ENCODE measurements around the gene SDC3. TPM values are rescaled to one million over a fixed set of nuclear protein-coding genes. Genes with fewer than 3 reads are reported as not detected.

The SDC3 gene
- total and polyA plus RNA-seq, 2 donors (not counting 1 experiment from before 2014, with no cell fraction given), result 0.30 to 4.6 TPM

GRCh38 chr1:30888975-30889374, 19.6 kb downstream of the SDC3 start:
- intact Hi-C loops (cut with micrococcal nuclease), result no loop called here
- H3K27me3 Mint-ChIP-seq, result peaks cover 31% of the 10 kb centered on the region
- Histone ChIP-seq H3K27me3 (replicated peaks in 1 of 4; ENCODE audit: control extremely low read depth in 1 of 4, control insufficient read depth in 3 of 4, insufficient read depth in 4 of 4, low read length in 3 of 4) (peaks cover 0 to 32% (median 10%) of the 10 kb centered on the region in 4 experiments), H3K79me2 (ENCODE audit: control insufficient read depth, insufficient read depth, low read length) (no peaks in the 10 kb centered on the region), H3K4me2 (replicated peaks; ENCODE audit: low read depth, low read length, poor library complexity, severe bottlenecking) (no peak overlapping the region), H3K27ac (ENCODE audit: low read length in 2 of 2) (no peak overlapping the region), H4K20me1 (ENCODE audit: control insufficient read depth, insufficient read depth, low read length, poor library complexity, severe bottlenecking) (no peaks in the 10 kb centered on the region), H2AFZ (ENCODE audit: insufficient read depth, low read depth, low read length, poor library complexity, severe bottlenecking) (no peak overlapping the region), H3K9ac (ENCODE audit: low read length) (no peak overlapping the region), H3K36me3 (replicated peaks in 1 of 2; ENCODE audit: control extremely low read depth in 1 of 2, control insufficient read depth in 1 of 2, extremely low read depth in 1 of 2, insufficient read depth in 2 of 2, low read length in 1 of 2) (no peaks in the 10 kb centered on the region), H3K4me3 (ENCODE audit: control extremely low read depth in 1 of 5, extremely low read depth in 1 of 5, insufficient read depth in 1 of 5, low read depth in 2 of 5, low read length in 4 of 5) (no peak overlapping the region), H3K9me3 (ENCODE audit: control extremely low read depth in 1 of 3, control insufficient read depth in 2 of 3, insufficient read depth in 1 of 3, low read length in 2 of 3) (peaks cover 0 to 5% (median 0%) of the 10 kb centered on the region in 3 donors), H3K4me1 (ENCODE audit: control insufficient read depth in 2 of 2, insufficient read depth in 2 of 2, low read length in 2 of 2) (peaks cover 5 to 12% of the 10 kb centered on the region in 2 donors)
- no CpG with 5 or more reads among the region's 3 CpGs for WGBS (ENCODE audit: insufficient coverage)
- no peak overlapping the region for H3K27ac Mint-ChIP-seq
- CTCF ChIA-PET, result interaction anchor here (0.5 kb wide), 1 partner anchor 99 kb away, joined by 3 read pairs; no protein-coding TSS in a partner anchor
- POLR2A ChIA-PET, result no interaction called here
- no peak overlapping the region for H3K4me3 Mint-ChIP-seq
- ATAC-seq (ENCODE audit: low read depth) (no peak), DNase-seq (no peak)
- no peaks in the 10 kb centered on the region for H3K9me3 Mint-ChIP-seq (ENCODE audit: insufficient read depth)
- H3K4me1 Mint-ChIP-seq, result peaks cover 8% of the 10 kb centered on the region
- TF ChIP-seq EZH2 (IDR thresholded peaks at IDR 0.05; ENCODE audit: borderline replicate concordance, insufficient read depth, low read depth, low read length, poor library complexity, severe bottlenecking), result no peak
- no peak for TF ChIP-seq CTCF (IDR thresholded peaks at IDR 0.05)

- Mint-ChIP-seq H3K4me3 (no peak overlapping the region), H3K27ac (no peak overlapping the region), H3K4me1 (peaks cover 8% of the 10 kb centered on the region), H3K9me3 (ENCODE audit: insufficient read depth) (no peaks in the 10 kb centered on the region), H3K27me3 (peaks cover 25% of the 10 kb centered on the region)
- no peaks in the 10 kb centered on the region for H3K36me3 ChIP-seq (replicated peaks in 1 of 2; ENCODE audit: control extremely low read depth in 1 of 2, control insufficient read depth in 1 of 2, extremely low read depth in 1 of 2, insufficient read depth in 2 of 2, low read length in 1 of 2)
- intact Hi-C loops (cut with micrococcal nuclease), result no loop called here
- TF ChIP-seq EZH2 (IDR thresholded peaks at IDR 0.05; ENCODE audit: borderline replicate concordance, insufficient read depth, low read depth, low read length, poor library complexity, severe bottlenecking), result no peak
- no peak for TF ChIP-seq CTCF (IDR thresholded peaks at IDR 0.05)
- no peak overlapping the region for H3K9ac ChIP-seq (ENCODE audit: low read length)
- DNase-seq, result no peak
- H3K27ac ChIP-seq (ENCODE audit: low read length in 2 of 2), result no peak overlapping the region
- H3K4me3 ChIP-seq (ENCODE audit: control extremely low read depth in 1 of 5, extremely low read depth in 1 of 5, insufficient read depth in 1 of 5, low read depth in 2 of 5, low read length in 4 of 5), result no peak overlapping the region
- POLR2A ChIA-PET, result no interaction called here
- ATAC-seq (ENCODE audit: low read depth), result no peak
- no peak overlapping the region for H3K4me2 ChIP-seq (replicated peaks; ENCODE audit: low read depth, low read length, poor library complexity, severe bottlenecking)
- H2AFZ ChIP-seq (ENCODE audit: insufficient read depth, low read depth, low read length, poor library complexity, severe bottlenecking), result no peak overlapping the region
- H3K27me3 ChIP-seq (replicated peaks in 1 of 4; ENCODE audit: control extremely low read depth in 1 of 4, control insufficient read depth in 3 of 4, insufficient read depth in 4 of 4, low read length in 3 of 4), result peaks cover 0 to 32% (median 8%) of the 10 kb centered on the region in 4 experiments
- H3K4me1 ChIP-seq (ENCODE audit: control insufficient read depth in 2 of 2, insufficient read depth in 2 of 2, low read length in 2 of 2), result peaks cover 5 to 12% of the 10 kb centered on the region in 2 donors
- no peaks in the 10 kb centered on the region for H4K20me1 ChIP-seq (ENCODE audit: control insufficient read depth, insufficient read depth, low read length, poor library complexity, severe bottlenecking)
- H3K79me2 ChIP-seq (ENCODE audit: control insufficient read depth, insufficient read depth, low read length), result no peaks in the 10 kb centered on the region
- peaks cover 0 to 5% (median 0%) of the 10 kb centered on the region in 3 donors for H3K9me3 ChIP-seq (ENCODE audit: control extremely low read depth in 1 of 3, control insufficient read depth in 2 of 3, insufficient read depth in 1 of 3, low read length in 2 of 3)
- WGBS (ENCODE audit: insufficient coverage), result 63% methylated on average over 3 of the region's 8 CpGs
- CTCF ChIA-PET, result no interaction called here
These were observed 20.2 kb downstream of the SDC3 start for GRCh38 chr1:30888391-30888790.

All from B cell (primary cell).